NCI-H510A treated with DMSO at 0.1 percent for 48 hours (cell line): Measurements from ENCODE around the gene POU6F2.
"Not testable (repeated sequence)": the region's sequence is repeated elsewhere in the genome, so short reads cannot be mapped to it uniquely, and the experiment has no call there.

Source experiments
- DNase-seq: peaks from one replicate; lab custom pipeline; 2025; lab: John Stamatoyannopoulos, UW

The POU6F2 gene

GRCh38 chr7:39355664-39356063, 378.0 kb downstream of the POU6F2 start:
- DNase-seq = no peak

GRCh38 chr7:39356172-39356925, 378.6 kb downstream of the POU6F2 start:
- no peak for DNase-seq

GRCh38 chr7:39357648-39358047, 379.9 kb downstream of the POU6F2 start:
- no peak for DNase-seq

DNA sequence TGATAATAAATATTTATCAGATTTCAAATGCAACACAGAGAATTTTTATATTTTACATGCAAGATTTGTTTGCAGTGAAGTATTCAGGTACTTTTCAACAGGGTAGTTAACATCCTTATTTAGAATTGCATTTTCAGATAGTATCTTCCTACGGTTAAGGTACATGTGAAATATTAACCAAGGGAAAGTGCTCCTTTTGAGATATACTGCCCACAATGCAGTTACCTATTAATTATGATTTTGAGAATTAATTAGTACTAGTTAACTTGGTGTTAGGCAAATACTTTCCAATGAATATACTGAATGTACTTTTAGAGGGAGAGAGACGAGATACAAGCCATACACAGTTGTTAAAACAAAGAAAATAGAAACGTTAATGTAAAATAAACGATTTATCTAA, 382.3 kb downstream of the POU6F2 start:
- DNase-seq = no peak

DNA sequence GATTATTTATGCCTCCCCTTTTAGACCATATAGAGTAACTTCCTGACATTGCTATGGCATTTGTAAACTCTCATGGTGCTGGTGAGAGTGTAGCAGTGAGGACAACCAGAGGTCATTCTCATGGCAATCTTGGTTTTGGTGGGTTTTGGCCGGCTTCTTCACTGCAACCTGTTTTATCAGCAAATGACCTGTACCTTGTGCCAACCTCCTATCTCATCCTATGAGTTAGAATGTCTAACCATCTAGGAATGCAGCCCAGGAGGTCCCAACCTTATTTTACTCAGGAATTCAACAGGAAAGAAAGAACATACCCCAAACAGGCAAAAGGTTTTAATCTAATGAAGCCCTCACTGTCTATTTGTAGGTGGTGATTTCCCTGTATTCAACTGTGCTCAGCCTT, 383.1 kb downstream of the POU6F2 start:
- no peak for DNase-seq

- no peak for DNase-seq
These were observed 388.1 kb downstream of the POU6F2 start for GRCh38 chr7:39365751-39366295.

- no peak for DNase-seq
These were observed 389.7 kb downstream of the POU6F2 start for GRCh38 chr7:39367451-39367850.

DNA sequence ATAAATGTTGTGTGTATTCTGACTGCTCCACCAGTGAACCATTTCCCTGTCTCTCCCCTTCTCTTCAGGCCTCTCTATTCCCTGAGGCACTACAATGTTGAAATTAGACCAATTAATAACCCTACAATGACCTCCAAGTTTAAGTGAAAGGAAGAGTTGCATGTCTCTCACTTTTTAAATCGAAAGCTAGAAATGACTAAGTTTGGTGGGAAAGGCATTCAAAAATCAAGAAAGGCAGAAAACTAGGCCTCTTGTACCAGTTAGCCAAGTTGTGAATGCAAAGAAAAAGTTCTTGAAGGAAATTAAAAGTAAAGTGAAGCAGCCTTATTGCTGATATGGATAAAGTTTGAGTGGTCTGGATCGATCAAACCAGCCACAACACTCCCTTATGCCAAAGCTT, 390.2 kb downstream of the POU6F2 start:
- no peak for DNase-seq

DNA sequence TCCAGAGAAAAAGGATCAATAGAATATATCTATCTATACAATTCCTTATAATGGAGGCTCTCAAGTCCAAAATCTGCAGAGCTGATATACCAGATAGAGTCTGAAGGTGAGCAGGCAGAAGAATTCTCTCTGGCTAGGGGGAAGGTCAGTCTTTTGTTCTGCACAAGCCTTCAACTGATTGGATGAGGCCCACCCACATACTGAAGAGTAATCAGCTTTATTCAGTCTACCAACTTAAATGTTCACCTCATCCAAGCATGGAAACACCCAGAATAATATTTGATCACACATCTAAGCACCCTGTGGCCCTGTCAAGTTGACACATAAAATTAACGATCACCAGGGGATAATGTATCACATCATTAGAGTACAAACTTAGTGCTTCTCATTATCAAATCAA, 394.7 kb downstream of the POU6F2 start:
- no peak for DNase-seq

DNA sequence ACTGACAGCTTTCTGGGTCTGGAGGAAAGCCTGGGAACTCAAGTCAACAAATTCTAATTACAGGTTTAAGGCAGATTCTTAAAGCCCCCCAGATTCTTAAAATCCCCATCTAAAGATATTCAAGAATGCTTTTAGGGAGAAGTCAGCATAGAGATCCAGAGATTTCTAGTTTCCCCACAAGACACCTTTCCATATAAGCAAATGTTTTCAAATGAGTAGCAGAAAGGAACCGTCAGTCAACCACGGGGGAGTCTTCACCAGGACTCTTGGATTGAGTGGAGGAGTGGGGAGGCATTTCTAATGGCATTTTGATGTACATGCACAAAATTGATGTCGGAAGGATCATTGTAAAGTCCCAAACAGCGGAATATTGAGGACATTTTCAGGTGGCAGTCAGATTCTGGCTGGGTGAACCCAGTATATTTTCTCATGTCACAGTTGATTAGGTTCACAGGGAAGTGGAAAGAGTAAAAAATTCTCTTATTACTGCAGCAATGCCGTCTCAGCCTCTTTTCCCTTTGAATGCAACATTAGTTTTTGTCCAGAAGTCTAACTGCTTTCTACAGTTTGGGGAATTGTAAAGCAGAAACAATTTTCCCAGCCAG, 396.8 kb downstream of the POU6F2 start:
- no peak for DNase-seq

- no peak for DNase-seq
These were observed 397.6 kb downstream of the POU6F2 start for GRCh38 chr7:39375047-39375873.

GRCh38 chr7:39375874-39376190, 398.1 kb downstream of the POU6F2 start:
- DNase-seq = no peak

- DNase-seq = not testable (repeated sequence)
These were observed 399.2 kb downstream of the POU6F2 start for GRCh38 chr7:39376881-39377280.

- no peak for DNase-seq
These were observed 401.7 kb downstream of the POU6F2 start for GRCh38 chr7:39379416-39379815.

DNA sequence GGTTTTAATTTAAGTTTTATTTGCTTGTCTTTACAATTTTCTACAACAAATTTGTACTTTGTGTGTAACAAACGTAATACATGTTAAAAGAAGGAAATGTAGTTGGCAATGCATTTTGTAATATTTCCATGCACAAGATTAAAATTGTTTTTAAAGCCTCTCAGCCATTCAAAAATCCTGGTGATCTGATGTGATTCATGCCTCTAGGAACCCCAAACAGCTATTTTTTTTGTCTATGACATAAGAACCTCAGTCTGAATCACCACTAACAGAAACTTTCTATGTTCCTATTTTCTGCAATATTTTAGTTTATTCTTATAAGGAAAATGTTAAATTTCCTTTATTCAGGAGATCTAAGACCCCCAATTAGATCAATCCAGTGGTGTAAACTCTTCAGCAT, 405.4 kb downstream of the POU6F2 start:
- no peak for DNase-seq

DNA sequence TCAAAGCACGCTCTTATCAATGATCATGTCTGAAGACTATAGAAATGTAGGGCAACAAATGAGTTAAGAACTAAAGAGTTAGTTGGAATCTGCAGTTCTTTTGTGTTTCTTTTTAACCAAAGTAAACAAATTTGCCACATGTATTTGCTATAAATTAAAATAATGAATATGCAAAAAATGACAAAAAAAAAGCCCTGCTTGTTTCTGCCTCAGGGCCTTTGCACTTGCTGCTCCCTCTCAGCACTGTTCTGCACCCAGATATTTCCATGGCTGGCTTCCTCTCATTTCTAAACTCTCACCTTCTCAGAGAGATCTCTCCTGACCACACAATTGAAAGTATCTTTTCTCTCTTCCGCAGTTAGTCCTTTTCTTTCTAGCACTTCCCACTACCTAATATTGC, 406.7 kb downstream of the POU6F2 start:
- DNase-seq = no peak

DNA sequence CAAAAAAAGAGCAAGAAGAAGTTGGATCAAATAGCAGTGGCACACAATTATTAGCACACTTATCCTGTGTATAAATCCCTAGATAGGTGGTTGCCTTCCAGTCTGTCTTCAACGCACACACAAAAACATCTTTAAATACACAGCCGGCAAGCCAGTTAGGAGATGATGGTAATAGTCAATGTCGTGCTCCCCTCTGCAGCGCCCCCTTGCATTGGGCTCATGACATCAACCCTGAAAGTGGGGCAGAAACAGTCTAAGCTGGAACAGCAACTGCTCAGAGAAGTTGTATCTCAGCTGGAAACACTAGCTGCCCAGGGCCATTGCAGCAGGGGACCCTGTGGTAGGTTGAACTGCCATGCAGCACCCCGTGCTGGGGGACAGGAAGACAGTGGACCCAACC, 409.0 kb downstream of the POU6F2 start:
- DNase-seq = no peak

DNA sequence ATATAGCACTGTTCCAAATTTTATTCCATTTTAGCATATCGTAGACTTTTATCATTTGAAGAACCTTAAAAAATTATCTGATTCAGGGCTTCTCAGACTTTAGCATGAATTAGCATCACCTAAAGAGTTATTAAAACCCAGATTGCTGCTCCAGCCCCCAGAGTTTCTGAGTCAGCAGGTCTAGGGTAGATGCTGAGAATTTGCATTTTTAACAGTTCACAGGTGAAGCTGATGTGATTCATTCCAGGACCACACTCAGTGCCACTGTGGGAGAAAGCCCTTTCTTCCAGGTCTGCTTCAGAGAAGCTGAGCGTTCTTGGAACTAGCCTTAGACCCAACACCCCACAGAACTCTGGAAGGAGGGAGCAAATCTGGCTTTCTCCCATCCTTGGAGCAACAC, 414.4 kb downstream of the POU6F2 start:
- no peak for DNase-seq

- DNase-seq = no peak
These were observed 416.5 kb downstream of the POU6F2 start for GRCh38 chr7:39394105-39394680.

DNA sequence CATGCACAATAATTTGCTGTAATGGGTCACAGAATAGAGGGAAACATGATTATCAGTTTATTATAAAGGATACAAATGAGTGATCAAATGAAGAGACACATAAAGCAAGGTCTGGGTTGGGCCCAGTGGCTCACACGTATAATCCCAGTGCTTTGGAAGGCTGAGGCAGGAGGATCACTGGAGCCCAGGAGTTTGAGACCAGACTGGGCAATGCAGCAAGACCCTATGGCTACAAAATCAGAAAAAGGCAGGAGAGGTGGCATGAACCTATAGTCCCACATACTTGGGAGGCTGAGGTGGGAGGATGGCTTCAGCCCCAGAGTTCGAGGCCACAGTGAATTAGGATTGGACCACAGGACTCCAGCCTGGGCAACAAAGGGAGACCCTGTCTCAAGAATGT, 421.7 kb downstream of the POU6F2 start:
- no peak for DNase-seq

DNA sequence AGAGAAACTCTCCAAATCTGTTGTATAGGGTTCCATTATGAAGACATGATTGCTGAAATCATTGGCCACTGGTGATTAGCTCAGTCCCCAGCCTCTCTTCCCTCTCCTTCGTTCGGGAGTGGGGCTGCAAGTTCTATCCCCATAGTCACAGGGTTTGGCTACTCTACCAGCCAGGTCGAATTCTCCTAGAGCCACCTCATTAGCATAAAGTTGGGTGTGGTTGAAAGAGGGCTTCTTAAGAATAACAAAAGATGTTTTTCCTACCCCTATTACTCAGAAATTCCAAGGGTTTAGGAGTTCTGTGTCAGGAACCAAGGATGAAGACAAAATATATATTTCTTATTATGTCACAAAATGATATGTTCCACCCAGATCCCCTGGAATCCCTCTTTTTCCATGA, 422.3 kb downstream of the POU6F2 start:
- DNase-seq = no peak

GRCh38 chr7:39400836-39401235, 423.1 kb downstream of the POU6F2 start:
- no peak for DNase-seq

- no peak for DNase-seq
These were observed 424.3 kb downstream of the POU6F2 start for GRCh38 chr7:39402034-39402433.
